K562 (cell line): ENCODE data around the gene IL1RL1. TPM values are rescaled to one million over a fixed set of nuclear protein-coding genes. Genes with fewer than 3 reads are reported as not detected.

Experiments used
- ATAC-seq: fragments of 200-7000 bp; cut with Tn5 transposase; 3 replicates; pipeline ENCODE4 v1.9.1; 2020; ENCODE audit warnings: moderate library complexity
- BruUV-seq: library from RNA; stranded (reverse); fragments of 400-500 nt; replicated peaks from 2 replicates; lab custom pipeline; 2021; lab: Mats Ljungman, UMichigan
- CTCF ChIA-PET: fragments of 300-600 bp; formaldehyde crosslinking; extraction: SDS; loops from one replicate; lab custom pipeline; 2021; ENCODE audit warnings: low intra/inter-chr PET ratio; lab: Yijun Ruan, JAX
- POLR2A ChIA-PET: fragments of 300-600, 350-650 bp; sonication (Branson Sonifier 250); formaldehyde crosslinking; extraction: SDS; loops from one replicate; lab custom pipeline; 2021; ENCODE audit warnings: antibody characterized with exemption, inconsistent platforms; lab: Yijun Ruan, JAX
- DNase-seq, 4 experiments: peaks; one replicate each; pipeline versions ENCODE4 v3.0.0 to v3.0.0-alpha.2; 2011 to 2018; ENCODE audit warnings: low spot score in 3 of 4, mixed read lengths in 3 of 4; ENCODE audit errors: extremely low read depth in 1 of 4
- FAIRE-seq: peaks from 2 replicates; lab custom pipeline; 2011; peaks lifted over from hg19 to GRCh38; lab: Jason Lieb, UNC
- H2AFZ ChIP-seq: 2 replicates; pipeline ENCODE4 v1.6.0; 2011; ENCODE audit warnings: low read depth, low read length, control low read depth, inconsistent platforms
- H3K27ac ChIP-seq: fragments of 200-600 bp; 3 replicates; pipeline ENCODE4 v1.8.0; 2011; ENCODE audit warnings: low read depth, mild to moderate bottlenecking, control low read depth, inconsistent platforms, low read length, moderate library complexity, mixed read lengths; ENCODE audit errors: extremely low read depth
- H3K27me3 ChIP-seq, 2 experiments: fragments of 300-600 bp in 1 of 2; 2 replicates in 1 of 2; 3 replicates in 1 of 2; pipeline versions ENCODE4 v1.6.0 to v1.8.0; 2011; ENCODE audit warnings: inconsistent platforms in 2 of 2, low read length in 2 of 2, mild to moderate bottlenecking in 1 of 2, mixed read lengths in 1 of 2, moderate library complexity in 1 of 2; ENCODE audit not compliant: control insufficient read depth in 2 of 2, insufficient read depth in 2 of 2
- H3K36me3 ChIP-seq: fragments of 300-600 bp; 3 replicates; pipeline ENCODE4 v1.8.0; 2011; ENCODE audit warnings: mild to moderate bottlenecking, low read length, inconsistent platforms; ENCODE audit not compliant: control insufficient read depth, insufficient read depth
- H3K4me1 ChIP-seq, 2 experiments: fragments of 200-600 bp in 1 of 2; replicated peaks in 1 of 2; 2 replicates in 1 of 2; 3 replicates in 1 of 2; pipeline versions ENCODE4 v1.5.1 to v1.8.0; 2011; ENCODE audit warnings: inconsistent platforms in 2 of 2, low read length in 2 of 2, mild to moderate bottlenecking in 1 of 2, mixed read lengths in 1 of 2, moderate library complexity in 1 of 2; ENCODE audit not compliant: control insufficient read depth in 2 of 2, insufficient read depth in 2 of 2
- H3K4me2 ChIP-seq: 2 replicates; pipeline ENCODE4 v1.6.1; 2011; ENCODE audit warnings: low read length, control low read depth, inconsistent platforms, mixed read lengths; ENCODE audit not compliant: insufficient read depth
- H3K4me3 ChIP-seq: fragments of 200-600 bp; sonication (generic), shearing (Covaris generic); 2 replicates; pipeline ENCODE4 v1.5.1; 2016; ENCODE audit warnings: control low read depth, inconsistent platforms
- H3K79me2 ChIP-seq: fragments of 200-600 bp; 3 replicates; pipeline ENCODE4 v1.8.0; 2011; ENCODE audit warnings: low read length, inconsistent platforms; ENCODE audit not compliant: control insufficient read depth, insufficient read depth
- H3K9ac ChIP-seq, 2 experiments: 2 replicates each; pipeline versions ENCODE4 v1.6.0 to v1.6.1; 2011; ENCODE audit warnings: low read depth in 2 of 2, low read length in 2 of 2, control low read depth in 1 of 2, inconsistent platforms in 1 of 2, mild to moderate bottlenecking in 1 of 2, mixed read lengths in 1 of 2; ENCODE audit not compliant: insufficient read depth in 1 of 2
- H3K9me1 ChIP-seq: one replicate; pipeline ENCODE4 v1.6.0; 2011; ENCODE audit warnings: inconsistent platforms, mild to moderate bottlenecking, low read length, moderate library complexity; ENCODE audit not compliant: control insufficient read depth, insufficient read depth
- H3K9me3 ChIP-seq: replicated peaks from 2 replicates; pipeline ENCODE4 v1.5.1; 2011; ENCODE audit warnings: low read depth, low read length, inconsistent platforms; ENCODE audit not compliant: control insufficient read depth, insufficient read depth
- H4K20me1 ChIP-seq: replicated peaks from 2 replicates; pipeline ENCODE4 v1.6.1; 2011; ENCODE audit warnings: low read length, inconsistent platforms, mixed read lengths; ENCODE audit not compliant: control insufficient read depth, insufficient read depth
- BRF2 ChIP-seq: IDR thresholded peaks from 3 replicates; pipeline ENCODE4 v1.6.1; 2011; ENCODE audit warnings: borderline replicate concordance, mild to moderate bottlenecking; ENCODE audit not compliant: insufficient read length, insufficient read depth
- POLR2G ChIP-seq: fragments of 200-400 bp; formaldehyde crosslinking; IDR thresholded peaks from 2 replicates; pipeline ENCODE4 v1.6.1; 2017; ENCODE audit warnings: low read depth, mild to moderate bottlenecking, antibody characterized with exemption, low read length, moderate library complexity
- SAP30 ChIP-seq: fragments of 200-600 bp; sonication (generic); IDR thresholded peaks from 2 replicates; pipeline ENCODE4 v1.6.1; 2012; ENCODE audit warnings: borderline replicate concordance, low read depth, mild to moderate bottlenecking, moderate library complexity, low read length, control low read depth, inconsistent platforms; ENCODE audit not compliant: insufficient read depth, poor library complexity, severe bottlenecking
- SREBF1 ChIP-seq: fragments of 150-350 bp; IDR thresholded peaks from 2 replicates; pipeline ENCODE4 v1.6.1; 2014; ENCODE audit warnings: antibody characterized with exemption, low read depth, low read length, borderline replicate concordance
- WHSC1 ChIP-seq: IDR thresholded peaks from one replicate; pipeline ENCODE4 v1.6.1; 2012; ENCODE audit warnings: low read length, control low read depth, inconsistent platforms
- ZNF197 ChIP-seq: fragments of 200-800 bp; sonication (Bioruptor generic); IDR thresholded peaks from 2 replicates; pipeline ENCODE4 v1.6.1; 2016; ENCODE audit warnings: low read depth, missing genetic modification characterization, missing compliant biosample characterization
- ZNF444 ChIP-seq: fragments of 250-450 bp; sonication (Bioruptor Pico); IDR thresholded peaks from 2 replicates; pipeline ENCODE4 v1.4.0; 2020; ENCODE audit warnings: mild to moderate bottlenecking, moderate library complexity
- ZNF584 ChIP-seq: fragments of 200-800 bp; sonication (Bioruptor generic); IDR thresholded peaks from 2 replicates; pipeline ENCODE4 v1.6.1; 2016; ENCODE audit warnings: low read depth, mild to moderate bottlenecking, missing genetic modification characterization, missing compliant biosample characterization
- ZNF79 ChIP-seq: fragments of 250-450 bp; sonication (Bioruptor Pico); IDR thresholded peaks from 2 replicates; pipeline ENCODE4 v1.4.0; 2020; ENCODE audit warnings: low read depth, mild to moderate bottlenecking, moderate library complexity
- WGBS: fragments of 100-300 bp; shearing (Covaris generic); methylation state at CpG from one replicate; pipeline ENCODE4 v1.1.6; 2016; ENCODE audit warnings: low coverage, mixed read lengths; ENCODE audit not compliant: insufficient coverage; ENCODE audit errors: missing lambda C conversion rate; 5-methylcytosine and 5-hydroxymethylcytosine counted together
- in situ Hi-C: fragments of 300-500 bp; cut with MboI; formaldehyde crosslinking; loops from 4 replicates; pipeline ENCODE4 v1.15.0; 2018; ENCODE audit warnings: inconsistent platforms, mixed read lengths
- intact Hi-C: fragments of 100-400 bp; cut with micrococcal nuclease; formaldehyde crosslinking; loops from 2 replicates; pipeline ENCODE4 v1.14.2; 2022
- polyA plus RNA-seq, 8 experiments: library from polyadenylated mRNA; depleted of rRNA in 4 of 8; stranded (reverse) in 5 of 8; unstranded in 3 of 8; fragments of >200 nt; fragmentation: Nextera tagmentation in 2 of 8; fragmentation: Illumina TruSeq in 1 of 8; extraction: Ambion mirVana in 2 of 8; extraction: Trizol in 1 of 8; gene quantifications; 2 replicates each; pipeline versions ENCODE4 v1.2.1 to v1.2.3, GENCODE V29; 2011 to 2014; ENCODE audit warnings: inconsistent platforms in 1 of 8, missing spikeins in 1 of 8
- total RNA-seq, 7 experiments: library from RNA; depleted of rRNA in 6 of 7; stranded (reverse); fragments of >200 nt in 6 of 7; fragmentation: Illumina TruSeq in 2 of 7; extraction: Trizol in 2 of 7; gene quantifications; 2 replicates each; pipeline versions ENCODE4 v1.2.1 to v1.2.3, GENCODE V29; 2011 to 2021; ENCODE audit warnings: low replicate concordance in 1 of 7
- TF ChIP-seq, protein P1 (sequence below): sonication (generic); formaldehyde crosslinking; IDR thresholded peaks from 2 replicates; pipeline ENCODE4 v1.8.0; 2022; ENCODE audit warnings: missing genetic modification reagents, mild to moderate bottlenecking, moderate library complexity, borderline replicate concordance
- TF ChIP-seq, protein P2 (sequence below): IDR thresholded peaks from 2 replicates; pipeline ENCODE4 v1.6.1; 2014; ENCODE audit warnings: antibody characterized with exemption

IL1RL1 gene
- total and polyA plus RNA-seq, 9 of the 15 experiments (the other 6 are each of a cell fraction or from before 2014, with no cell fraction given): 0.06 to 3.3 (median 0.59) TPM

DNA sequence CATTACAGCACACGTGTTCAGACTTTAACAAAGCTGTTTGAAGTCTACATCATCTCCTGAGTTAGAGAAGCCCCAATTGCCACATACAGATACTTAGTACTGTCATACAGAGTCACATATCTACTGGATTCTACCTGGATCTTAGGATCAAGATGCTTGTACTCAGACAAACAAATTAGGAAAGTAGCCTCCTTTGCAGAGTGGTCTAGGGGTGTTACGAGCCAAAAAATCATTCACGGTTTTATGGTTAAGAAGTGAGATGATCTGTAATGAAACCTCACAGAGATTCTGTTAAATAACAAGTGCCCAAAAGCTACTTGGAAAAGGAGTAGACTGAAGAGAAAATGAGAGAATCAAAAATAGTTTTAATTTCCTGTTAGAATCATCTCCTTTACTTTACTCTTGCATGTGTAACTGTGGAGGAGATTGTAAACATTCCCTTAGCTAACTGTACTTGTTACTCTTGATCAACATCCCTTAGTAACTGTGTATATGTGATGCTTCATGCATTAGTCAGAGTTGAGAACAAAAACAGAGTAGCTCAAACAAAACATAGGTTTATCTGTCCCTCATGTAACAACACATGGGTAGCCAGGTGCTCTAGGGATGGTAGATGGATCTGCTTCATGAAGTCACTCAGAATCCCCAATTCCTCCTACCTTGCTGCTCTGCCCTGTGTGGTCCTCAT lies 16.4 kb upstream of the IL1RL1 start (continued):
- TF ChIP-seq SAP30 (no peak), POLR2G (no peak)

- no peak overlapping the region for H3K27ac ChIP-seq
- no peaks in the 10 kb centered on the region for H3K9me1 ChIP-seq
- ChIA-PET POLR2A (no interaction called here), CTCF (no interaction called here)
- no peaks in the 10 kb centered on the region for H4K20me1 ChIP-seq
- DNase-seq: no peak
- no TSS peak for BruUV-seq
- no peak for ATAC-seq
- H3K79me2 ChIP-seq: no peaks in the 10 kb centered on the region
- intact Hi-C loops: no loop called here
- 6% methylated on average over 1 of the region's 1 CpG for whole genome bisulfite sequencing
- H3K9ac ChIP-seq: no peak overlapping the region
- H3K9me3 ChIP-seq: no peaks in the 10 kb centered on the region
- no peak overlapping the region for H3K4me3 ChIP-seq
- no peak overlapping the region for H3K4me2 ChIP-seq
- no peaks in the 10 kb centered on the region; a peak in 1 of 5 replicates for H3K27me3 ChIP-seq
- H2AFZ ChIP-seq: peak overlapping the region; percentile 67
- no peaks in the 10 kb centered on the region; a peak in 1 of 5 replicates for H3K4me1 ChIP-seq
- no peak for FAIRE-seq
- H3K36me3 ChIP-seq: no peaks in the 10 kb centered on the region
- in situ Hi-C loops: no loop called here
- TF ChIP-seq ZNF79 (CRISPR knock-in tag) (no peak), ZNF584 (no peak), ZNF197 (CRISPR knock-in tag) (no peak), ZNF444 (CRISPR knock-in tag) (no peak), BRF2 (no peak), SREBF1 (no peak), WHSC1 (no peak)
- TF ChIP-seq, protein P1, sequence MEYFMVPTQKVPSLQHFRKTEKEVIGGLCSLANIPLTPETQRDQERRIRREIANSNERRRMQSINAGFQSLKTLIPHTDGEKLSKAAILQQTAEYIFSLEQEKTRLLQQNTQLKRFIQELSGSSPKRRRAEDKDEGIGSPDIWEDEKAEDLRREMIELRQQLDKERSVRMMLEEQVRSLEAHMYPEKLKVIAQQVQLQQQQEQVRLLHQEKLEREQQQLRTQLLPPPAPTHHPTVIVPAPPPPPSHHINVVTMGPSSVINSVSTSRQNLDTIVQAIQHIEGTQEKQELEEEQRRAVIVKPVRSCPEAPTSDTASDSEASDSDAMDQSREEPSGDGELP (CRISPR knock-in tag): no peak
- TF ChIP-seq, protein P2, sequence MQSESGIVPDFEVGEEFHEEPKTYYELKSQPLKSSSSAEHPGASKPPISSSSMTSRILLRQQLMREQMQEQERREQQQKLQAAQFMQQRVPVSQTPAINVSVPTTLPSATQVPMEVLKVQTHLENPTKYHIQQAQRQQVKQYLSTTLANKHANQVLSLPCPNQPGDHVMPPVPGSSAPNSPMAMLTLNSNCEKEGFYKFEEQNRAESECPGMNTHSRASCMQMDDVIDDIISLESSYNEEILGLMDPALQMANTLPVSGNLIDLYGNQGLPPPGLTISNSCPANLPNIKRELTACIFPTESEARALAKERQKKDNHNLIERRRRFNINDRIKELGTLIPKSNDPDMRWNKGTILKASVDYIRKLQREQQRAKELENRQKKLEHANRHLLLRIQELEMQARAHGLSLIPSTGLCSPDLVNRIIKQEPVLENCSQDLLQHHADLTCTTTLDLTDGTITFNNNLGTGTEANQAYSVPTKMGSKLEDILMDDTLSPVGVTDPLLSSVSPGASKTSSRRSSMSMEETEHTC: no peak
Observed at GRCh38 chr2:102295566-102295965, 15.8 kb upstream of the IL1RL1 start.
